IPS-NIHi11 (cell line): ENCODE measurements around the gene CAST.
"Not testable (repeated sequence)": the region's sequence is repeated elsewhere in the genome, so short reads cannot be mapped to it uniquely, and the experiment has no call there.

Experiments
- DNase-seq: peaks from one replicate; pipeline ENCODE4 v3.0.0; 2012; ENCODE audit warnings: mixed read lengths, low spot score

The CAST gene, protein sequence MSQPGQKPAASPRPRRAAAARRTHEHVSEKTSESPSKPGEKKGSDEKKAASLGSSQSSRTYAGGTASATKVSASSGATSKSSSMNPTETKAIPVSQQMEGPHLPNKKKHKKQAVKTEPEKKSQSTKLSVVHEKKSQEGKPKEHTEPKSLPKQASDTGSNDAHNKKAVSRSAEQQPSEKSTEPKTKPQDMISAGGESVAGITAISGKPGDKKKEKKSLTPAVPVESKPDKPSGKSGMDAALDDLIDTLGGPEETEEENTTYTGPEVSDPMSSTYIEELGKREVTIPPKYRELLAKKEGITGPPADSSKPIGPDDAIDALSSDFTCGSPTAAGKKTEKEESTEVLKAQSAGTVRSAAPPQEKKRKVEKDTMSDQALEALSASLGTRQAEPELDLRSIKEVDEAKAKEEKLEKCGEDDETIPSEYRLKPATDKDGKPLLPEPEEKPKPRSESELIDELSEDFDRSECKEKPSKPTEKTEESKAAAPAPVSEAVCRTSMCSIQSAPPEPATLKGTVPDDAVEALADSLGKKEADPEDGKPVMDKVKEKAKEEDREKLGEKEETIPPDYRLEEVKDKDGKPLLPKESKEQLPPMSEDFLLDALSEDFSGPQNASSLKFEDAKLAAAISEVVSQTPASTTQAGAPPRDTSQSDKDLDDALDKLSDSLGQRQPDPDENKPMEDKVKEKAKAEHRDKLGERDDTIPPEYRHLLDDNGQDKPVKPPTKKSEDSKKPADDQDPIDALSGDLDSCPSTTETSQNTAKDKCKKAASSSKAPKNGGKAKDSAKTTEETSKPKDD

DNA sequence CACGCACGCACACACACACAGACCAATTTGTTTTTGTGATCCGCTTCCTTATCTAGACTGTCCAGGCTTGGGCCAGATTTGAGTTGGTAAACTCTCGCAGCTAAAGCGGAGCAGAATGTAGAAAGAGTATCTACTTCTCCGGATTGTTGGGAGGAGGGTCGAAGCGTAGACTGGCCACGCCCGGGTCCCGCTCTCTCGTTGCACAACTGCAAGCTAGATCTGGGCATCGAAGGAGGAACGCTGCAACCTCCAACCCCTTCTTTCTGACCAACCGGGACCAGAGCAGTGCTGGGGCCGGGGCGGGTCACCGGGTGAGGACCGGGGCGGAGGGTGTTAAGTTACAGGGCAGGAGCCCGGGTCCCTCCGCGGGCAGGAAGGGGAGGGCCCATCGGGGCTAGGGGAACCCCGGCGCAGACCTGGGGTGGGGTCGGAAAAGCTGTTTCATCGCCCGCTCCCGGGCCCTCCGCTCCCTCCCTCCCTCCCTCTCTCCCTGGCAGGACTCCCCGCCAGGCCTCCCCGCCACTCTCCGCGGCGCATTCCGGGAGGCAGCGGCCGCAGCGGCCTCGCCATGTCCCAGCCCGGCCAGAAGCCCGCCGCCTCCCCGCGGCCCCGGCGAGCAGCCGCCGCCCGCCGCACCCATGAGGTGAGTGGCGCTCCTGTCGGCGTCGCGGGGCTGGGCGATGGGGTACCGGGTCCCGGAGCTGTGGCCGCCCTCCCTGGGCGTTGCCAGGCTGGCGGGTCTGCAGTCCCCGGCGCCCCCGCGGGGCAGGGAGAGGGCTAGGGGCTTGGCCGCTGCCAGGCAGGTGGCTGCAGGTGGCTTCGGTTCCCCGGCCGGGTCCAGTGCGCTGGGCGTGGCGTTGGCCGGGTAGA, at the start of gene CAST:
CAST (plus strand) TSS at position 522 of the 870 bp plus-strand sequence; CDS start at position 569, 47 bp downstream.
- peak; percentile 94 for DNase-seq

DNA sequence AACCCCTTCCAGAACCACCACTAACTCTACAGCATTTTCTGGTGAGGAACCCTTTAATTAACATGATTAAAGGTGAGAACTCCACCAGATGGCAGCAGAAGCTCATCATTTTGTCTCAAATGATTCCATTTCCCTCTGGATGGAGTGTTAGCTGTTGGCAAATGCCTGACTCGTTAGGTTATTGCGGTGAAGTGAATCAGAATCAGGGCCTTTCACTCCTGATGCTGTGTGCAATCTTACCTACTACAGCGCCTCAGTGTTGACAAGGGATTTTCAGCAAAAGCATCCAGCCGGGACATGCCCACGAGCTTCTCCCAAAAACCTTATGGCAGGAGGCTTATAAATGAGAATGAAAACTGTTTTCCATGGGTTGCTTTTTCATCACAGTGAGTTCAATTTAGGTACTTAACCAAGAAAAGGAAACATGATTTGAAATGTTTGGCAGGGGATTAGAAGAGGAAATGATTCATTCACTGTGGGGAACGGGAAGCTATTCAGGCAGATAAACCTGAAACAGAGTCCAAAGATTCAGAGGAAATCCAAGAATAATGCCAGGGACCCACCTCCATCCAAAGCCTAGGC, 48.0 kb upstream of the CAST start:
- peak; percentile 65 for DNase-seq

DNA sequence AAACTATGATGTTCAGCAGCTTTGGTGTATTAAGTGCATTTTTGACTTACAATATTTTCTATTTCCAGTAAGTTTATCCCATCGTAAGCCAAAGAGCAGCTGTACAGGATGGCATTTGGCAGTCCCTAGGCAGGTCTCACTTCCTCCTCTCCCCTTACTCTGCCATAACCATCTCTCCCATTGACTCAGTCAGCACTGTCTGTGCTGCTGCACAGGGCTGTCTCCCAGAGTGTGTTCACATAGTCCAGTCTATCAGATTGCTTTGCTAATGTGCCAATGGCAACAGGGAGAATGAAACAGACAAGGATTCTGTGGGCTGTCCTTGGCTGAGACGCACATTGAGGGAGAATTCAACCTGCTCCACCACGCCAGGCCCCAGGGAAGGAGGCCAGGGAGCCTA, 47.0 kb upstream of the CAST start:
- no peak for DNase-seq

DNA sequence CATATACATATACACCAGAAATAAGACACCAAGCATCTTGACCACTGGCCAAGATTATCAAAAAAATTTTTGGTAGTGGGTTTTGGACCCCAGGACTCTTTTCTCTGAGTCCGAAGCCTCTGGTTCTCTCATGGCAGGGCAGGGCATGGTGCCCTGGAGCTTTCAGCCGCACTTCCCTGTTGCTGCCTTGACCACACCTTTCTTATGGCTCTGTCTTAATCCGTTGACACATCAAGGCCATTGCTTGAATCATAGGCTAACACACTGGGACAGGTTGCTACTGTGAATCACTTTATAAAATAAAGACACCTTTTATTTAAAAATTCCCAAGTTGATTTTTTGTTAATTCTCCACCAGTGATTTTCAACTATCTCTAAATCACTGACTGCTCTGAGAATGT, 45.4 kb upstream of the CAST start:
- DNase-seq, result no peak

DNA sequence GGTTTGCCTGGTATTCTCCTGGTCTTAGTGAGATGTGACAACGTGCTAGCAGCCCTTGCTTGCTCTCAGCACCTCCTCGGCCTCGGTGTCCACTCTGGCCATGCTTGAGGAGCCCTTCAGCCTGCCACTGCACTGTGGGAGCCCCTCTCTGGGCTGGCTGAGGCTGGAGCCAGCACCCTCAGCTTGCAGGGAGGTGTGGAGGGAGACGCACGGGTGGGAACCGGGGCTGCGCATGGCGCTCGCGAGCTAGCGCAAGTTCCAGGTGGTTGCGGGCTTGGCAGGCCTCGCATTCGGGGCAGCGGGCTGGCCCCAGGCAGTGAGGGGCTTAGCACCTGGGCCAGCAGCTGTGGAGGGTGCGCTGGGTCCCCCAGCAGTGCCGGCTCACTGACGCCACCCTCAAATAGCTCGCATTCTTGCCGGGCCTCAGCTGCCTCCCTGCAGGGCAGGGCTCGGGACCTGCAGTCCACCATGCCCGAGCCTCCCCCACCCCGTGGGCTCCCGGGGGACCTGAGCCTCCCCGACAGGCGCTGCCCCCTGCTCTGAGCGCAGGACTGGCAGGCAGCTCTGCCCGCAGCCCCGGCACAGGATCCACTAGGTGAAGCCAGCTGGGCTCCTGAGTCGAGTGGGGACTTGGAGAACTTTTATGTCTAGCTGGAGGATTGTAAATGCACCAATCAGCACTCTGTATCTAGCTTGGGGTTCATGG, 43.7 kb upstream of the CAST start:
- DNase-seq, result not testable (repeated sequence)

DNA sequence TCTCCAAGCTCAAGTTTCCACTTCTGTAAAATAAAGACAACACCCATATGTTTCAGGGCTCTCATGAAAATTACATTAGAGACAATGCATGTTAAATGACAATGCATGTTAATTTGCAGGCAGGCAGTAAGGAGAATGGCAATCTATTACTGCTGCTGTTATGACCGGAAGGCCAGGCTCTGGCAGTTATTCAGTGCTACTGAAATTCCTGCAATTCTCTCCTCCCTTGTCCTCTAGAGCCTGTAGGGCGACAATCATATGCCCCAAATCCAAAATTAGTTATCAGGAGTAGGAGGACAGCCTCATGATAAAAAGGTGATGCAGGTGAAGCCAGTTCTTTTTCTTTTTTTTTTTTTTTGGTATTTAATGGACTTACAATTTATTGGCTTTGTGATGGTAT, 42.2 kb upstream of the CAST start:
- DNase-seq, result no peak

DNA sequence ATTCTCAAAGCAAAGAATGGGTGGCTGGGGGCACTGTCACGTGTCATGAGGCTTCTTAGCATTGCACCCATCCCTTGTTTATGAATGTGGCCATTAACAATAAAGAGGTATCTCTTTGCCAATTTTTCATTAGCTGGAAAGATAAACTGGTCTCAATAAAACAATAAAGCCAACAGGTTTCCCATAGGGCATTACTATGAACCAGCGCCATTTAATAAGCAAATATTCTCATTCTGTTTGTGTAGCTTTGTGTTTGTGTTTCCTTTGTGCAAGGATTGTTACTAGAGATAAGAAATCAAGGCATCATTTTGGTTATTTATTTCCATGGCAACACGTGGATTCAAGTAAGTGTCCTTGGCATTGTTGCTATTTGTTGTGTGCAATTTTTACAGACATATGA, 37.6 kb upstream of the CAST start:
- no peak for DNase-seq

DNA sequence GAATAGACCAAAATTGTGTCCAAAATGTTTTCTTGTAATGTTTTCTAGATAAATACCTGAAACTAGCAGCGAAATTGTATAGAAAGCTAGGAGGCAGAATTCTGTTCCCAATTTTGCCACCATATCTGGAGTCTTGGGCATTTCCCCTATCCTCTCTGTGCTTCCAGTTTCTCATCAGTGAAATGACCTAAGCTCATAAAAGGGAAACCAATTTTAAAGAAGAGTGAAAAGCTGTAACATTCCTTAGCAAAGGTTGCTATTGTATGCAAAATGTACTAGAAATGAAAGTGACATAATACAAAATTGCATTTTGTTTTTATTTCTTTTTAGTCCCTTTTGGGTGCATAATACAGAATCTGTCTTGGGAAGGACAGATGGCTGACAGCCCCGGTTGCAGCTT, 36.8 kb upstream of the CAST start:
- DNase-seq, result no peak

DNA sequence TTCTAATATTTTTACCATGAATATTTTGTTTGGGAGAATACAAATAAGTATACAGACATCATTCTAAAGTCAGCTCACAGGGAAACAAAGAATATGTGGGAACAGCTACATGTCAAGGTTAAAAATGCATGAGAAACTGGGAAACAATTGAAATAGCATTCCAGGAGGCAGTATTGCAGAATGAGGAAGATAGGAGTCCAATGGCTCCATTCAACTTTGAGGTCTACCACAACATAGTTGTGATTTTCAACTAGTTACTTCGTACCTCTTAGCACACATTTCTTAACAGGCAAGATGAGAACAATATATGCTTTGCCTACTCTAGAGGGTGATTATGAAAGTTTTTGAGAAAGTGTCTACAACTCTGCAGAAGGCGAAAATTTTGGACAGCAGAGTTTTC, 35.2 kb upstream of the CAST start:
- no peak for DNase-seq

DNA sequence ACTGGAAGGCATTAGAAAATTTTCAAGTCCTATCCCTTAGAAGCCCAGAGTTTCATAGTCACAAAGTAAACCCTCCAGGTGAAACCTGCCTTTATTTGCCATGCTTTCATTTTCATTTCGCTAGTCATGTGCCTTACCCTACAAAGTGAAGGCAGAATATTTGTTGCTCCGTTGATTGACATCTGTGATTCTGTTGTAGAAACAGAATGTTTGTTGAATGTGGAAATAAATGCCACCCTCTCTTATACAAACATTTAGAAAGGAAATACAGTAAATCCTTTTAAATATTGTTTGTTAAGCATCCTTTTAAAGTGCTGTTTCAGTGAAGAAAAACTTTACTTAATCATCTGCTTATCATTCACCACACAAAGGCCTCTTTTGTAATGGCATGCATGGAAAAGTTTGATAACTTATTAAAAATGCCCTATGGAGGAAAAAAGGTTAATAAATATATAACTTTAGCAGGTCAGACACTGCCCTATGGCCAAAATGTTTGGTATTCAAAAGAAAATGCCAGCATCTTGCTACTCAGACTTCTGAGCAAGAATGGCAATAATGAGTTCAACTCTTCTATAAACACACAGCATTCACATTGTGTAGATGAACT, 34.3 kb upstream of the CAST start:
- no peak for DNase-seq

DNA sequence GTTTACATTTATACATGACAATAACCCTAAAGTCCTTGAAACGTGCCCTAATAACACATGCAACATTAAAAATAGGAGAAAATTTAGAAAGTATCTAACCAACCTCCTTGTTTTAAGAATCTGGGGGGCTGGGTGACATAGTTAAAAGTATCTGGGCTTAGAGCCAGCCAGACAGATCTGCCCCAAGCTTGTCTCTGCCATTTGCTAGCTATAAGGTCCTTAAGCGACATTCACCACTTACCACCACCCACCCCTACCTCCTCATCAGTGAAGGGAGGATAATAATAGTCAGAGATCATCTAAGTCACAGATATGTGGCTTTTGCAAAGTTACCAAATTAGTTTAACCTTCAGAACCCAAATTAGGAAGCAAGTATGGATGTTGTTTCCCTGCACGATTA, 33.8 kb upstream of the CAST start:
- no peak for DNase-seq

DNA sequence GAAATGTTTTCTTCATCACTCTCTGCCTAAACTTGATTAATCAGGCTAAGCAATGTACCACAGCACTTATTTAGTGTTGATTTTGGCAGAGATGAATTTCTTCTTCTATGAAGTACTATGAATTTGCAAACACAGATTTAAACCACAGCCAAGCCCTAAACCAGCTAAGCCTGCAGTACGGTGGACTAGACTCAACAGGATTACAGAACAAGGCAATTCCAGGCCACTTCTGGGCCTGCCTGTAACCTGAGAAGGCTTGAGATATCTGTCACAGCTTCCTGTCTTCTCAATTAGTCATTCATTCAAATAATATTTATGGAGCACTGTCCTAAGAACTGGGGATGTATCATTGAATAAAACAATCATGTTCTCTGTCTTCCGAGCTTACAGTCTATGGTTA, 32.4 kb upstream of the CAST start:
- DNase-seq, result peak; percentile 31

DNA sequence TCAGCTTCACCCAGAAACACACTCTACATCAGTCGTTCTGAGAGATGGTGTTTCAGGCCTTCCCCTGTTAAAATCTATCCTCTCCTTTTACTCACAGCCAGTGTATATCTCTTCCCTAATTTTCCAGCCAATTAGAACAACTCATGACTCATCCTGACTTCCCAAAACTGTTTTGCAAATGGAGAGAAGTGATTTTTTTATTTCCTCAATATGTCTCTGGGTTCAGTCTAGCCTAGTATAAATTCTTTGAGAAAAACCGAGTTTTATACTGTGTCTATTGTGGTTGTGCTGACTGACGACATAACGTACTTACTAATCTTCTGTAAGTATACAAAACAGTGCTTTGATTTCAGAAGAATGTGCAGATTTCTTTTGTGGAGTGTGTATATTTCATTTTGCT, 28.4 kb upstream of the CAST start:
- no peak for DNase-seq

DNA sequence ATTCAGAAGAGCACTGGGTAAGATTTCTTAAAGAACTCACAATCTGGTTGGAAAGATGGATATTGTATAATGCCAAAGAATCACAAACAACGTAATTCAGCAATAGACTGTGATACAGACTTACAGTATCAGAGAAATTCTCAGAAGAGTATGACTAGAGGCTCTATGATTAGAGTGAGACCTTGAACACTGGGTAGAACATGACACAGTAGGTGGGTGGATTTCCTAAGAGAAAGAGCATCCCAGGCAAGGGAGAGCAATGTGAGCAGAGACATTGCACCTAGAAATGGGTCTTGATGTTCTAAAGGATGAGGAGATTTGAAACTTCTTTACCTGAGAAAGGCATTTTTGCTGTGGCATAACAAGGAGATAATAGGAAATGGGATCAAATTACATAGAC, 27.3 kb upstream of the CAST start:
- no peak for DNase-seq

DNA sequence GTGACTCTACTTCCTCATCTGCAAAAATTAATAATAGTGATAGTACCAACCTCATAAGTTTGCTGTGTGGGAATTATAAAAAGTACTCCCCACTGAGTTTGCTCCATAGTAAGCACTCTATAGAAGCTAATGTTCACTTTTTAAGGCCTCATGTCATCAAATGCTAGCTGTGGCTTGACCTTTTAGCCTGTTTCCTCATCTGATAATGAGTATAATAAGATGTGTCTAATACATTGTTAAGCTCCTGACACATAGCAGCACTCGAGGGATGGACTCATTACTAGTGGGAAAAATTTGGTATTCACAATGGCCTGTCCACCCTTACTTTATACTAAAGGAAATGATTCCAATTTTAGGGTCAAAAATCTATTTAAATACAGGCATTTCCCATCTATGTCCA, 26.1 kb upstream of the CAST start:
- DNase-seq, result no peak

DNA sequence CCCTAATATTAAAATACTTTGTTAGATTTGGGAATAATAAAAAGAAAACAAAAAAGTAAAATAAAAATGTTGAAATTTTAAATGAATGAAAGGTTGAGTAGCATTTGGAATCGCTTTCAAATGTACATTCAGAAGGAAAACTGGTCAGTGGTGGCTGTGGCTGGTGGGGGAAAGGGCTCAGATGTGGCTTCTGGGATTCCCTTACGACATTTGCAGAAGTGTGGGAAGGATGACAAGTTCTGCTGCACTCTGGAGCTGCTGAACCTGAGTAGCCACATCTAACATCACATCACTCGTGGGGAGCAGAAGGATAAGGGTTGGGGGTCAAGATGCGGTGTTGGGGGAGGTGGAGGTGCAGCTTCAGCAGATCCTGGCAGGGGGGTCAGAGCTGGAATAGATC, 25.6 kb upstream of the CAST start:
- DNase-seq, result no peak

DNA sequence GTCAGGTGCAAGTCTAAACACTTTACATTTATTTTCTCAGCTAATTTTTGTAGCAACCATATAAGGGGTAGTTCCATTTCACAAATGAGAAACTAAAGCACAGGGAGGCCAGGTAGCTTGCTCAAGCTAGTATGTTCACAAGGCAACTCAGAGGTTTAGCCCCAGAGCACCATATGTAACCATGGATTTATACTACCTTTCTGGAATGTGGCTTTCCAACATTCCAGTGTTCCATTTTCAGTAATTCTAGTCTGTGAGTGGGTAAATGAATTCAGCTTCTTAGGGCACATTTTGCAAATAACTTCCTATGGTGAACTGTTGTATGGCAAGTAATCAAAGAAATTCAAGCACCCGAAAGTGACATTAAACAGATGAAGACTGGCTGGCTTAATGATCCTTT, 25.0 kb upstream of the CAST start:
- peak; percentile 22 for DNase-seq

DNA sequence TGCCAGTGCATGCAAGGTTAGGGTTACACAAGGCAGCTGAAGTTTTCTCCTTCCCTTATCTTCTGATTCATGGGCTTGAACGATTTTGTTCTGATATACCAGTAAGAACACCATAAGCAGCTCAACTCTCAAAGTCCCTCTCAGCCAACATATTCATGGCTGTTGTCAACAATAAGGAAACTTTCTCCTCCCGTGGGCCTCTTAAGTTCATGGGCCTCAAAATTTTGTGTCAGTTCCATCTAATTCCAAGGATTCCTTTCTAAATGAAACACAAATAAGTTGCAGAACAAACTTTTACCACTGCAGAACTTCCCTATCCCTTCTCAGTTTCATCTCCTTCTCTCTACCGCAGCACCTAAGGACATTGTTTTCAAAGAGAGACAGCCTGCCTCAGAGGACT, 23.6 kb upstream of the CAST start:
- DNase-seq, result no peak

DNA sequence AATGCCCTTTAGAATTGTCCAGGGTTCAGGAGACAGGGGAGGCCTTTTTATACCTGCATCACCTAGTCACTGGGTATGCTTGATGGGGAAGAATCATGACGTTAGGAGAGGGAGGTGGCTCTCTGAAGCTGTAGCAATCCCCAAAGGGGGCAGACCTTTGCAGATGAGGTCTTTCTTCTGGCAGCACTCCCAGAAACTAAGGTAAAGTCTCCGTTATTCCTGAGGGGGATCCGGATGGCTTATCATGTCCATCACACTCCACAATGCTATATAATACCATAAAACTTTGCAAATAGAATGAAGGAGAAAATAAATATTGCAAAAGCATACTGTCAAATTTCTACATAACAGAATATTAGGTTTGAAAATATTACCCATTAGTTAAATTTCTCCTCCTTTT, 21.5 kb upstream of the CAST start:
- no peak for DNase-seq

DNA sequence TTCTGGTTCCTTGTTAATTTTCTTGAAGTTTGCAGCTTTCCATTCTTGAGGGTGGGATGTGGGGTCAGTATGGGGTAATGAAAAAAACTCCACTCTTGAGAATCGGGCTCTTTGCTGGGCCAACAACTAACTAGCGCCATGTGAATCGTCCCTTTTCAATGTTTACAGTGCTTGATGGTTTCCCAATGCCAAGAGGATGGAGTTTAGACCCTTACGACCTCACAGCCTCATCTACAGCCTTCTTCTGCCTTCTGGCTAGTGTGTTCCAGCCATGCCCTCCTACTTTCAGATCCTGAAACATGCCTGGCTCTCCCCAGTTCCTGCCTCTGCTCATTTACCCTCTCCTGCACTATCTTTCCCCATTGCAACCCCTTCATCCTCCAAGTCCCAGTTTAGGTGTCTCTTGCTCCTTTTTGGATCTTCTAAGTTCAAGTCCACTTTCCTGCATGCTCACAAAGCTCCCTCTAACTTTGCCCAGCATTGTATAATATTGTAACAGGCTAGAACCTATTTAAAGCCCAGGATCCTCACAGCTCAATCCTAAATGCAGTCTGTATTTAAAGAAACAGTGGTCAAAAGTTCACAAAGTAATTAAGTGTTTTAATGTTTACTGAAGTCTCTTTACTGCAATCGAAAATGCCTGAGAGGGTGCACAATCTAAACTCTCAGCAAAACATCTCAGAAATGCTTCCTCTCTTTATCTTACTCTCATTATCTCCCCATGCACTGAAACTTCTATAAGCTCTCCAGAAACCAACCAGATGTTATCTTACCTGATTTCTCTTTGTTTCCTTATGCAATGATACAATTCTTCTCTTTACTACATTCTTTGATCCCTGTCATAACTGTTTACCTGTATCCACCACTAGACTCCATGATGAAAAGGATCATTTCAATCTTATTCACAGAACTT, 20.6 kb upstream of the CAST start:
- DNase-seq, result no peak
